Tibial artery (tissue), 4 donors: Measurements from ENCODE around the gene XNDC1N.
"Not testable (repeated sequence)": the region's sequence is repeated elsewhere in the genome, so short reads cannot be mapped to it uniquely, and the experiment has no call there.

Source experiments
- DNase-seq, 2 donors: peaks; one replicate each; pipeline ENCODE4 v3.0.0-alpha.2; 2019
- H3K27ac ChIP-seq, 2 donors: fragments of 200-600 bp; sonication (generic) in 1 of 2; 1 replicate in 1 of 2; 2 replicates in 1 of 2; pipeline ENCODE4 v1.5.1; 2018 to 2019; ENCODE audit warnings: mild to moderate bottlenecking in 1 of 2
- H3K27me3 ChIP-seq, 2 donors: fragments of 200-600 bp; sonication (generic) in 1 of 2; one replicate each; pipeline versions ENCODE4 v1.5.1 to v1.6.0; 2016 to 2019
- H3K36me3 ChIP-seq, 3 donors: fragments of 200-600 bp; sonication (generic) in 2 of 3; one replicate each; pipeline ENCODE4 v1.5.1; 2016 to 2019; ENCODE audit warnings: mild to moderate bottlenecking in 2 of 3
- H3K4me1 ChIP-seq, 4 donors: fragments of 200-600 bp; sonication (generic) in 2 of 4; 1 replicate in 3 of 4; 2 replicates in 1 of 4; pipeline ENCODE4 v1.5.1; 2016 to 2019
- H3K4me3 ChIP-seq, 2 donors: fragments of 200-600 bp; sonication (generic) in 1 of 2; 1 replicate in 1 of 2; 2 replicates in 1 of 2; pipeline ENCODE4 v1.5.1; 2018 to 2019; ENCODE audit warnings: mild to moderate bottlenecking in 2 of 2
- H3K9me3 ChIP-seq, 3 donors: fragments of 200-600 bp; sonication (generic) in 1 of 3; one replicate each; pipeline ENCODE4 v1.5.1; 2016 to 2019
- CTCF ChIP-seq, 2 experiments: fragments of 200-600 bp in 1 of 2; fragments of 450-650 bp in 1 of 2; IDR thresholded peaks; one replicate each; pipeline ENCODE4 v1.5.1; 2017 to 2019; ENCODE audit warnings: antibody characterized with exemption in 2 of 2, mild to moderate bottlenecking in 1 of 2, moderate library complexity in 1 of 2
- intact Hi-C: fragments of 100-400 bp; cut with DNase I; formaldehyde crosslinking; loops from one replicate; pipeline ENCODE4 v1.15.0; 2023; ENCODE audit warnings: low total_unique reads

The XNDC1N gene

GRCh38 chr11:71914617-71915189, 13.7 kb downstream of the XNDC1N start:
- no peaks in the 10 kb centered on the region for H3K27me3 ChIP-seq
- TF ChIP-seq CTCF (IDR thresholded peaks at IDR 0.05): no peak
- H3K36me3 ChIP-seq: peaks cover 46 to 84% (median 62%) of the 10 kb centered on the region in 3 donors
- H3K4me3 ChIP-seq: no peak overlapping the region
- no peak overlapping the region for H3K27ac ChIP-seq
- no peak for DNase-seq
- H3K4me1 ChIP-seq: no peaks in the 10 kb centered on the region
- intact Hi-C loops: no loop called here
- H3K9me3 ChIP-seq: no peaks in the 10 kb centered on the region

GRCh38 chr11:71913756-71914526, 14.5 kb downstream of the XNDC1N start:
- H3K9me3 ChIP-seq: no peaks in the 10 kb centered on the region
- H3K4me3 ChIP-seq: no peak overlapping the region
- H3K4me1 ChIP-seq: no peaks in the 10 kb centered on the region
- no peak for DNase-seq
- no peak overlapping the region for H3K27ac ChIP-seq
- H3K27me3 ChIP-seq: no peaks in the 10 kb centered on the region
- H3K36me3 ChIP-seq: peaks cover 46 to 83% (median 62%) of the 10 kb centered on the region in 3 donors
- intact Hi-C loops: no loop called here
- no peak for TF ChIP-seq CTCF (IDR thresholded peaks at IDR 0.05)

- H3K27ac ChIP-seq, H3K4me1 ChIP-seq, H3K27me3 ChIP-seq, intact Hi-C loops, H3K9me3 ChIP-seq, DNase-seq, H3K4me3 ChIP-seq: not testable (repeated sequence)
- peaks cover 33 to 63% (median 53%) of the 10 kb centered on the region in 3 donors for H3K36me3 ChIP-seq
Observed at GRCh38 chr11:71911986-71912340, 16.4 kb downstream of the XNDC1N start.

- H3K27me3 ChIP-seq, intact Hi-C loops, H3K9me3 ChIP-seq, DNase-seq, H3K27ac ChIP-seq, H3K4me3 ChIP-seq, H3K4me1 ChIP-seq: not testable (repeated sequence)
- H3K36me3 ChIP-seq: peaks cover 35 to 58% (median 51%) of the 10 kb centered on the region in 3 donors
Observed at GRCh38 chr11:71911321-71911985, 16.9 kb downstream of the XNDC1N start.

GRCh38 chr11:71910775-71911174, 17.6 kb downstream of the XNDC1N start:
- H3K4me3 ChIP-seq, DNase-seq, H3K4me1 ChIP-seq, H3K27me3 ChIP-seq, H3K27ac ChIP-seq, H3K9me3 ChIP-seq, intact Hi-C loops: not testable (repeated sequence)
- H3K36me3 ChIP-seq: peaks cover 31 to 55% (median 45%) of the 10 kb centered on the region in 3 donors

GRCh38 chr11:71908218-71908617, 20.2 kb downstream of the XNDC1N start:
- Histone ChIP-seq H3K4me1 (no peaks in the 10 kb centered on the region), H3K9me3 (no peaks in the 10 kb centered on the region), H3K27me3 (no peaks in the 10 kb centered on the region), H3K27ac (no peak overlapping the region), H3K36me3 (peaks cover 16 to 52% (median 42%) of the 10 kb centered on the region in 3 donors), H3K4me3 (no peak overlapping the region)
- TF ChIP-seq CTCF (IDR thresholded peaks at IDR 0.05): no peak
- intact Hi-C loops: no loop called here
- DNase-seq: no peak

- peaks cover 17 to 46% (median 39%) of the 10 kb centered on the region in 3 donors for H3K36me3 ChIP-seq
- H3K9me3 ChIP-seq, H3K27me3 ChIP-seq, DNase-seq, intact Hi-C loops, H3K4me1 ChIP-seq, H3K4me3 ChIP-seq, H3K27ac ChIP-seq: not testable (repeated sequence)
Observed at GRCh38 chr11:71901137-71901536, 27.3 kb downstream of the XNDC1N start.
